Endothelial cell of umbilical vein (primary cell): Measurements from ENCODE around the gene ST8SIA1. TPM values are rescaled to one million over a fixed set of nuclear protein-coding genes. Genes with fewer than 3 reads are reported as not detected.

Experiments used
- BruUV-seq: library from RNA; stranded (reverse); fragments of 400-500 nt; replicated peaks from 2 replicates; lab custom pipeline; 2021; lab: Mats Ljungman, UMichigan
- CTCF ChIA-PET: fragments of 300-600, 350-600 bp; sonication (Branson Sonifier 250); formaldehyde crosslinking; loops from one replicate; lab custom pipeline; 2021; ENCODE audit warnings: antibody characterized with exemption, inconsistent platforms; lab: Charles Lee
- POLR2A ChIA-PET: fragments of 300-600, 350-600 bp; sonication (Branson Sonifier 250); formaldehyde crosslinking; loops from one replicate; lab custom pipeline; 2021; ENCODE audit warnings: antibody characterized with exemption, inconsistent platforms; lab: Charles Lee
- DNase-seq: peaks from one replicate; pipeline ENCODE4 v3.0.0-alpha.2; 2011; ENCODE audit warnings: low read depth, low spot score
- FAIRE-seq: peaks from 2 replicates; lab custom pipeline; 2011; peaks lifted over from hg19 to GRCh38; lab: Jason Lieb, UNC
- H2AFZ ChIP-seq: 2 replicates; pipeline ENCODE4 v1.6.0; 2012; ENCODE audit warnings: low read depth, low read length, control low read depth, inconsistent platforms
- H3K27ac ChIP-seq: 2 replicates; pipeline ENCODE4 v1.5.1; 2011; ENCODE audit warnings: low read depth, mild to moderate bottlenecking, control low read depth, low read length, moderate library complexity; ENCODE audit not compliant: insufficient read depth
- H3K27me3 ChIP-seq, 2 experiments: 2 replicates each; pipeline versions ENCODE4 v1.6.0 to v1.6.1; 2011; ENCODE audit warnings: low read length in 2 of 2, mixed read lengths in 1 of 2; ENCODE audit not compliant: control insufficient read depth in 2 of 2, insufficient read depth in 2 of 2
- H3K36me3 ChIP-seq, 2 experiments: 2 replicates in 1 of 2; 3 replicates in 1 of 2; pipeline ENCODE4 v1.5.1; 2011; ENCODE audit warnings: low read length in 2 of 2, mild to moderate bottlenecking in 1 of 2, moderate library complexity in 1 of 2; ENCODE audit not compliant: control insufficient read depth in 2 of 2, insufficient read depth in 2 of 2; ENCODE audit errors: extremely low read depth in 1 of 2
- H3K4me1 ChIP-seq: 3 replicates; pipeline ENCODE4 v1.5.1; 2011; ENCODE audit warnings: mild to moderate bottlenecking, low read length; ENCODE audit not compliant: control insufficient read depth, insufficient read depth; ENCODE audit errors: extremely low read depth
- H3K4me2 ChIP-seq: 2 replicates; pipeline ENCODE4 v1.6.1; 2011; ENCODE audit warnings: low read length, control low read depth, mixed read lengths; ENCODE audit not compliant: insufficient read depth
- H3K4me3 ChIP-seq, 3 experiments: fragments of 200-600 bp in 1 of 3; sonication (generic), shearing (Covaris generic) in 1 of 3; replicated peaks in 1 of 3; 2 replicates each; pipeline ENCODE4 v1.5.1; 2011 to 2016; ENCODE audit warnings: control low read depth in 3 of 3, low read length in 3 of 3, mild to moderate bottlenecking in 2 of 3, inconsistent platforms in 1 of 3, low read depth in 1 of 3, moderate library complexity in 1 of 3; ENCODE audit not compliant: insufficient read depth in 1 of 3
- H3K79me2 ChIP-seq: 2 replicates; pipeline ENCODE4 v1.6.0; 2012; ENCODE audit warnings: low read length, inconsistent platforms; ENCODE audit not compliant: control insufficient read depth, insufficient read depth
- H3K9ac ChIP-seq: replicated peaks from 2 replicates; pipeline ENCODE3; 2011; ENCODE audit warnings: low read length, control low read depth; ENCODE audit not compliant: insufficient read depth; ENCODE audit errors: extremely low read depth
- H3K9me1 ChIP-seq: replicated peaks from 3 replicates; pipeline ENCODE4 v1.6.0; 2011; ENCODE audit warnings: mild to moderate bottlenecking, low read length; ENCODE audit not compliant: control insufficient read depth, insufficient read depth; ENCODE audit errors: extremely low read depth
- H3K9me3 ChIP-seq: replicated peaks from 2 replicates; pipeline ENCODE4 v1.5.1; 2012; ENCODE audit warnings: low read length, inconsistent platforms; ENCODE audit not compliant: control insufficient read depth, insufficient read depth
- H4K20me1 ChIP-seq: replicated peaks from 2 replicates; pipeline ENCODE3; 2011; ENCODE audit warnings: mild to moderate bottlenecking, low read length; ENCODE audit not compliant: control insufficient read depth, insufficient read depth; ENCODE audit errors: extremely low read depth
- FOS ChIP-seq: IDR thresholded peaks from 2 replicates; pipeline ENCODE4 v1.6.1; 2011; ENCODE audit warnings: mild to moderate bottlenecking, low read length, moderate library complexity, borderline replicate concordance; ENCODE audit not compliant: insufficient read depth
- GATA2 ChIP-seq: IDR thresholded peaks from 2 replicates; pipeline ENCODE4 v1.7.0; 2011; ENCODE audit warnings: low read depth, mild to moderate bottlenecking, moderate library complexity, mixed read lengths, low read length; ENCODE audit not compliant: insufficient read length, insufficient read depth
- JUN ChIP-seq: IDR thresholded peaks from 2 replicates; pipeline ENCODE4 v1.6.1; 2011; ENCODE audit warnings: borderline replicate concordance, low read depth; ENCODE audit not compliant: insufficient read length, insufficient read depth
- POLR2AphosphoS5 ChIP-seq: IDR thresholded peaks from 2 replicates; pipeline ENCODE4 v1.6.1; 2012; ENCODE audit warnings: low read depth, mild to moderate bottlenecking, control low read depth, low read length, moderate library complexity; ENCODE audit not compliant: insufficient read depth
- dilution Hi-C: fragments of 300-500 bp; cut with MboI; formaldehyde crosslinking; loops from one replicate; pipeline ENCODE4 v1.15.0; 2019; ENCODE audit warnings: low sequenced_read_pairs; ENCODE audit not compliant: extremely low pct_ligation_motif_present
- intact Hi-C: fragments of 100-400 bp; cut with micrococcal nuclease; formaldehyde crosslinking; loops from one replicate; pipeline ENCODE4 v1.10.0; 2022
- polyA plus RNA-seq, 4 experiments: library from polyadenylated mRNA; depleted of rRNA in 3 of 4; stranded (reverse) in 3 of 4; unstranded in 1 of 4; fragments of >200 nt; gene quantifications; 2 replicates each; pipeline versions ENCODE4 v1.2.1 to v1.2.3, GENCODE V29; 2011 to 2012; ENCODE audit warnings: missing spikeins in 1 of 4
- total RNA-seq: library from RNA; stranded (reverse); gene quantifications from 2 replicates; pipeline ENCODE4 v1.2.3, GENCODE V29; 2021
- TF ChIP-seq, protein P1 (sequence below), 2 donors: IDR thresholded peaks; 1 replicate in 1 of 2; 2 replicates in 1 of 2; pipeline ENCODE4 v1.5.1; 2011; ENCODE audit warnings: low read length in 2 of 2, mild to moderate bottlenecking in 2 of 2, moderate library complexity in 2 of 2, control low read depth in 1 of 2, inconsistent platforms in 1 of 2, low read depth in 1 of 2; ENCODE audit not compliant: insufficient read depth in 1 of 2; ENCODE audit errors: extremely low read depth in 1 of 2
- TF ChIP-seq, protein P2 (sequence below): IDR thresholded peaks from 2 replicates; pipeline ENCODE4 v1.6.1; 2011; ENCODE audit not compliant: insufficient read depth, insufficient read length

The ST8SIA1 gene
- total and polyA plus RNA-seq, 2 donors (not counting 3 experiments of a cell fraction or from before 2014, with no cell fraction given), result not detected

- DNase-seq (no peak), FAIRE-seq (no peak)
- no peaks in the 10 kb centered on the region for H3K79me2 ChIP-seq
- ChIA-PET POLR2A (no interaction called here), CTCF (interaction anchor here (3.3 kb wide), 1 partner anchor 105 kb away, joined by 20 read pairs; no protein-coding TSS in a partner anchor)
- no peaks in the 10 kb centered on the region for H3K4me1 ChIP-seq
- H4K20me1 ChIP-seq, result no peaks in the 10 kb centered on the region
- no peaks in the 10 kb centered on the region for H3K9me1 ChIP-seq
- TF ChIP-seq FOS (no peak), POLR2AphosphoS5 (no peak), GATA2 (no peak), JUN (no peak)
- TF ChIP-seq, protein P1, sequence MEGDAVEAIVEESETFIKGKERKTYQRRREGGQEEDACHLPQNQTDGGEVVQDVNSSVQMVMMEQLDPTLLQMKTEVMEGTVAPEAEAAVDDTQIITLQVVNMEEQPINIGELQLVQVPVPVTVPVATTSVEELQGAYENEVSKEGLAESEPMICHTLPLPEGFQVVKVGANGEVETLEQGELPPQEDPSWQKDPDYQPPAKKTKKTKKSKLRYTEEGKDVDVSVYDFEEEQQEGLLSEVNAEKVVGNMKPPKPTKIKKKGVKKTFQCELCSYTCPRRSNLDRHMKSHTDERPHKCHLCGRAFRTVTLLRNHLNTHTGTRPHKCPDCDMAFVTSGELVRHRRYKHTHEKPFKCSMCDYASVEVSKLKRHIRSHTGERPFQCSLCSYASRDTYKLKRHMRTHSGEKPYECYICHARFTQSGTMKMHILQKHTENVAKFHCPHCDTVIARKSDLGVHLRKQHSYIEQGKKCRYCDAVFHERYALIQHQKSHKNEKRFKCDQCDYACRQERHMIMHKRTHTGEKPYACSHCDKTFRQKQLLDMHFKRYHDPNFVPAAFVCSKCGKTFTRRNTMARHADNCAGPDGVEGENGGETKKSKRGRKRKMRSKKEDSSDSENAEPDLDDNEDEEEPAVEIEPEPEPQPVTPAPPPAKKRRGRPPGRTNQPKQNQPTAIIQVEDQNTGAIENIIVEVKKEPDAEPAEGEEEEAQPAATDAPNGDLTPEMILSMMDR (IDR thresholded peaks at IDR 0.05; ENCODE audit: extremely low read depth in 1 of 2, insufficient read depth in 1 of 2, low read depth in 1 of 2, low read length in 2 of 2), result no peak
- TF ChIP-seq, protein P2, sequence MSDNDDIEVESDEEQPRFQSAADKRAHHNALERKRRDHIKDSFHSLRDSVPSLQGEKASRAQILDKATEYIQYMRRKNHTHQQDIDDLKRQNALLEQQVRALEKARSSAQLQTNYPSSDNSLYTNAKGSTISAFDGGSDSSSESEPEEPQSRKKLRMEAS, result no peak
- H3K36me3 ChIP-seq, result no peaks in the 10 kb centered on the region
- no peak overlapping the region for H3K4me2 ChIP-seq
- dilution Hi-C loops, result no loop called here
- H3K9me3 ChIP-seq, result no peaks in the 10 kb centered on the region
- peaks cover 0 to 3% of the 10 kb centered on the region in 2 experiments for H3K27me3 ChIP-seq
- no TSS peak for BruUV-seq
- intact Hi-C loops, result no loop called here
- no peak overlapping the region for H2AFZ ChIP-seq
- no peak overlapping the region for H3K27ac ChIP-seq
- H3K4me3 ChIP-seq, result no peak overlapping the region
- H3K9ac ChIP-seq, result no peak overlapping the region
Measured at GRCh38 chr12:22230280-22230794, 104.2 kb downstream of the ST8SIA1 start.
